ENCODE results near the gene SCAPER.

DNA sequence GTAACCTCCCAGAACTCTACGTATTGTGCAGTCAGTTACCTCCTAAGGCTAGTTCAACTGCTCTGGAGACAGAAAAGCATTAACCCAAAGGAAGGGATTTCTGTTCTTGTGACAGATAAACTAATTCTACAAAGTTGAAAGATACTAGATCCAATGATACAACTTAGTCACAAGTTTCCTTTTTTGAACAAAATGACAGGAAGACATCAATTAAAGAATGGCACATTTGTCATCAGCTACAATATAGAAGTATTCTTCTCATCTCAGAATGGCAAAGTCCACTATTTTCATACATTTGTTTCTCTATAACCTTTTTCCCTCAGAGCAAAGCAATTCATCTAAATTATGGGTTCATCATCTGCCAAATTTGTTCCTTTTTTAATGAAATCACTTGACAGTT, 524.9 kb downstream of the SCAPER start:
- TF ChIP-seq, protein P1, sequence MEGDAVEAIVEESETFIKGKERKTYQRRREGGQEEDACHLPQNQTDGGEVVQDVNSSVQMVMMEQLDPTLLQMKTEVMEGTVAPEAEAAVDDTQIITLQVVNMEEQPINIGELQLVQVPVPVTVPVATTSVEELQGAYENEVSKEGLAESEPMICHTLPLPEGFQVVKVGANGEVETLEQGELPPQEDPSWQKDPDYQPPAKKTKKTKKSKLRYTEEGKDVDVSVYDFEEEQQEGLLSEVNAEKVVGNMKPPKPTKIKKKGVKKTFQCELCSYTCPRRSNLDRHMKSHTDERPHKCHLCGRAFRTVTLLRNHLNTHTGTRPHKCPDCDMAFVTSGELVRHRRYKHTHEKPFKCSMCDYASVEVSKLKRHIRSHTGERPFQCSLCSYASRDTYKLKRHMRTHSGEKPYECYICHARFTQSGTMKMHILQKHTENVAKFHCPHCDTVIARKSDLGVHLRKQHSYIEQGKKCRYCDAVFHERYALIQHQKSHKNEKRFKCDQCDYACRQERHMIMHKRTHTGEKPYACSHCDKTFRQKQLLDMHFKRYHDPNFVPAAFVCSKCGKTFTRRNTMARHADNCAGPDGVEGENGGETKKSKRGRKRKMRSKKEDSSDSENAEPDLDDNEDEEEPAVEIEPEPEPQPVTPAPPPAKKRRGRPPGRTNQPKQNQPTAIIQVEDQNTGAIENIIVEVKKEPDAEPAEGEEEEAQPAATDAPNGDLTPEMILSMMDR (IDR thresholded peaks at IDR 0.05): no peak
- TF ChIP-seq POLR2A (IDR thresholded peaks at IDR 0.05): no peak
- no peak for TF ChIP-seq POLR2AphosphoS5 (IDR thresholded peaks at IDR 0.05)

Data from breast epithelium (tissue), 3 donors.